ENCODE results near the gene TSPEAR. TPM values are rescaled to one million over a fixed set of nuclear protein-coding genes. Genes with fewer than 3 reads are reported as not detected.
"Not testable (repeated sequence)": the region's sequence is repeated elsewhere in the genome, so short reads cannot be mapped to it uniquely, and the experiment has no call there.

TSPEAR gene
- total RNA-seq, 1 experiment from 2014 or later: not detected

DNA sequence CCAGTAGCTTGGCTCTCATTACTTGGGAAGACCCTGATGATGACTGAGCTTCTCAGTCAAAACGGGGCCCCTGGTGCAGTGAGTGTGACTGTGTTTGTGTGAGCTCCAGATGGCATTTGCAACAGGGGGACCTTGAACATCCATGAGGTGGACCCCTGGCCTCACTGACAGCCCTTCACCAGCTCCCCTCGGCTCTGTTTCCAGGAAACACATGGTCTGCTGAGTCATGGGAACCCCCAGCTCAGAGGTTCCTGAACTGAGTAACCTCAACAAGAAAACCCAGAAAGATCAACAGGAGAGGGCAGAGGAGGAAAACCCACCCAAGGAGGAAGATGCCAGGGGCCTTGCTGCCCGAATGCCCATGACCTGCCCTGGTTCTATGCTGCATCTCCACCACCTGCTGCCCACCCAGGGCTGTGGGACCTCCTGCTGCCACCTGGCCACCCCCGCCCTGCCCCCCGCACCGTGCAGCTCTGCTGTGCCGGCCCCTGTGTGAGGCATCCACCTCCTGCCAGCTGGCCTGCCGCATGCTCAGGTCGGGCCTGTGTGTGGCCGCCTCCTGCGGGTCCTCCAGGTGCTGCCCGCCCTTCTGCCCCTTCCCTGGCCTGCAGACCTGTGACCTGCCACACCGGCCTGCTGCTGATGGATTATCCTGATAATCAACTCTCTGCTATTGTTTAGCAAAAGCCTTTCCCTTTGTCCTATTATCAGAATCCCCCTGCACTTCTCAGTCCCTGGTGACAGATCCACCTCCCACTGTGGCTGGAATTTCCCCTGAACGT, 25.2 kb downstream of the TSPEAR start:
- Mint-ChIP-seq H3K4me1 (ENCODE audit: low read depth, unreplicated experiment) (no peaks in the 10 kb centered on the region), H3K27me3 (ENCODE audit: unreplicated experiment) (peaks cover 97% of the 10 kb centered on the region), H3K9me3 (ENCODE audit: low read depth, unreplicated experiment) (no peaks in the 10 kb centered on the region), H3K4me3 (ENCODE audit: low read depth, unreplicated experiment) (no peak overlapping the region), H3K27ac (ENCODE audit: unreplicated experiment) (no peak overlapping the region), H3K36me3 (ENCODE audit: insufficient read depth, unreplicated experiment) (no peaks in the 10 kb centered on the region)
- TF ChIP-seq, protein P1, sequence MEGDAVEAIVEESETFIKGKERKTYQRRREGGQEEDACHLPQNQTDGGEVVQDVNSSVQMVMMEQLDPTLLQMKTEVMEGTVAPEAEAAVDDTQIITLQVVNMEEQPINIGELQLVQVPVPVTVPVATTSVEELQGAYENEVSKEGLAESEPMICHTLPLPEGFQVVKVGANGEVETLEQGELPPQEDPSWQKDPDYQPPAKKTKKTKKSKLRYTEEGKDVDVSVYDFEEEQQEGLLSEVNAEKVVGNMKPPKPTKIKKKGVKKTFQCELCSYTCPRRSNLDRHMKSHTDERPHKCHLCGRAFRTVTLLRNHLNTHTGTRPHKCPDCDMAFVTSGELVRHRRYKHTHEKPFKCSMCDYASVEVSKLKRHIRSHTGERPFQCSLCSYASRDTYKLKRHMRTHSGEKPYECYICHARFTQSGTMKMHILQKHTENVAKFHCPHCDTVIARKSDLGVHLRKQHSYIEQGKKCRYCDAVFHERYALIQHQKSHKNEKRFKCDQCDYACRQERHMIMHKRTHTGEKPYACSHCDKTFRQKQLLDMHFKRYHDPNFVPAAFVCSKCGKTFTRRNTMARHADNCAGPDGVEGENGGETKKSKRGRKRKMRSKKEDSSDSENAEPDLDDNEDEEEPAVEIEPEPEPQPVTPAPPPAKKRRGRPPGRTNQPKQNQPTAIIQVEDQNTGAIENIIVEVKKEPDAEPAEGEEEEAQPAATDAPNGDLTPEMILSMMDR (IDR thresholded peaks at IDR 0.05; ENCODE audit: unreplicated experiment): no peak
- no TSS peak for BruUV-seq (replicated peaks)
- DNase-seq: no peak
- CTCF ChIA-PET: no interaction called here
- intact Hi-C loops (cut with micrococcal nuclease; ENCODE audit: unreplicated experiment): no loop called here

DNA sequence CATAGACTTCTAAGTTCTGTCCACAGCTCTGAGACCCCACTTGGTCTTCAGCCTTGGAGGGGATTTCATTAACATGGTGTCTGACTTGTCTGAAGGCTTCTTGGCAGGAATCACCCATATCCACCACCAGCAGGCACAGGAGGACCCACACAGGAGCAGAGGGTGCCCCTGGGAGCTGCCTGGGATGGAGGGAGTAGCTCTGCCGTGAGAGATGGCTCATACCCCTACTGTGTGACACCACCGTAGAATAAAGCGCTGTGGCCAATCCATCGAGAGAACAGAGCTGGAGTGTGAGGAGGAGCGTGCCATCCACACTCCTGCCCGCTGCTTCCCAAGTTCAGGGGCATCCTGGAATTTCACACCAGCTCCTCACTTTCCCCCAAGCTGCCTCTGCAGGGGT, 26.3 kb downstream of the TSPEAR start:
- peaks cover 97% of the 10 kb centered on the region for H3K27me3 Mint-ChIP-seq (ENCODE audit: unreplicated experiment)
- H3K27ac Mint-ChIP-seq (ENCODE audit: unreplicated experiment); H3K4me3 Mint-ChIP-seq (ENCODE audit: low read depth, unreplicated experiment); H3K36me3 Mint-ChIP-seq (ENCODE audit: insufficient read depth, unreplicated experiment); BruUV-seq (replicated peaks); CTCF ChIA-PET; intact Hi-C loops (cut with micrococcal nuclease; ENCODE audit: unreplicated experiment); H3K9me3 Mint-ChIP-seq (ENCODE audit: low read depth, unreplicated experiment); H3K4me1 Mint-ChIP-seq (ENCODE audit: low read depth, unreplicated experiment); DNase-seq: not testable (repeated sequence)

DNA sequence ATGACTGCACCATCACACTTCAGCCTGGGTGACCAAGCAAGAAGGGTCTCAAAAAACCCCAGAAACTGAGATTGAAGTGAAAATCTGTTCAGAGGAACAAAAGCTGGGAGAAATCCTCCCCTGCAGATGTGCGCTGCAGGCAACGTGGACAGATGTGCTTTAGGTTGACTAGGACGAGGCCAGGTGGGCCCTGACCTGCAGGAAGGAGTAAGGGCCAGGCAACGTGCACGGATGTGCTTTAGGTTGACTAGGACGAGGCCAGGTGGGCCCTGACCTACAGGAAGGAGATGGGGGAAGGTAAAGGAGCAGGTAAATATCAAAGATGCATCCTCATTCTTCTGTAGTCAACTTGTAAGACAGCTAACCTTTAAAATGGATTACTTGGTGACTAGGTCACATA, 26.9 kb downstream of the TSPEAR start:
- TF ChIP-seq, protein P1 (IDR thresholded peaks at IDR 0.05; ENCODE audit: unreplicated experiment): no peak
- H3K27me3 Mint-ChIP-seq (ENCODE audit: unreplicated experiment): peaks cover 97% of the 10 kb centered on the region
- no peaks in the 10 kb centered on the region for H3K36me3 Mint-ChIP-seq (ENCODE audit: insufficient read depth, unreplicated experiment)
- intact Hi-C loops (cut with micrococcal nuclease; ENCODE audit: unreplicated experiment): no loop called here
- no TSS peak for BruUV-seq (replicated peaks)
- DNase-seq: no peak
- H3K4me3 Mint-ChIP-seq (ENCODE audit: low read depth, unreplicated experiment): no peak overlapping the region
- H3K4me1 Mint-ChIP-seq (ENCODE audit: low read depth, unreplicated experiment): no peaks in the 10 kb centered on the region
- no peaks in the 10 kb centered on the region for H3K9me3 Mint-ChIP-seq (ENCODE audit: low read depth, unreplicated experiment)
- CTCF ChIA-PET: no interaction called here
- H3K27ac Mint-ChIP-seq (ENCODE audit: unreplicated experiment): no peak overlapping the region

GRCh38 chr21:44684077-44684476, 27.3 kb downstream of the TSPEAR start:
- CTCF ChIA-PET: no interaction called here
- TF ChIP-seq, protein P1 (IDR thresholded peaks at IDR 0.05; ENCODE audit: unreplicated experiment): no peak

GRCh38 chr21:44682580-44683151, 28.7 kb downstream of the TSPEAR start:
- Mint-ChIP-seq H3K27ac (ENCODE audit: unreplicated experiment) (no peak overlapping the region), H3K36me3 (ENCODE audit: insufficient read depth, unreplicated experiment) (no peaks in the 10 kb centered on the region), H3K4me1 (ENCODE audit: low read depth, unreplicated experiment) (no peaks in the 10 kb centered on the region), H3K4me3 (ENCODE audit: low read depth, unreplicated experiment) (no peak overlapping the region), H3K9me3 (ENCODE audit: low read depth, unreplicated experiment) (no peaks in the 10 kb centered on the region), H3K27me3 (ENCODE audit: unreplicated experiment) (peaks cover 92% of the 10 kb centered on the region)
- CTCF ChIA-PET: no interaction called here
- intact Hi-C loops (cut with micrococcal nuclease; ENCODE audit: unreplicated experiment): no loop called here
- no peak for DNase-seq
- TF ChIP-seq, protein P1 (IDR thresholded peaks at IDR 0.05; ENCODE audit: unreplicated experiment): no peak
- BruUV-seq (replicated peaks): no TSS peak

More at GRCh38 chr21:44684077-44684476, 27.3 kb downstream of the TSPEAR start:
- no peak for DNase-seq
- Mint-ChIP-seq H3K27ac (ENCODE audit: unreplicated experiment) (no peak overlapping the region), H3K4me3 (ENCODE audit: low read depth, unreplicated experiment) (no peak overlapping the region), H3K9me3 (ENCODE audit: low read depth, unreplicated experiment) (no peaks in the 10 kb centered on the region), H3K36me3 (ENCODE audit: insufficient read depth, unreplicated experiment) (no peaks in the 10 kb centered on the region), H3K4me1 (ENCODE audit: low read depth, unreplicated experiment) (no peaks in the 10 kb centered on the region), H3K27me3 (ENCODE audit: unreplicated experiment) (peaks cover 99% of the 10 kb centered on the region)
- intact Hi-C loops (cut with micrococcal nuclease; ENCODE audit: unreplicated experiment): no loop called here
- no TSS peak for BruUV-seq (replicated peaks)

Measured in Calu3 (cell line).